Activated naive CD4-positive, alpha-beta T cell treated with anti-CD3 and anti-CD28 coated beads for 36 hours (primary cell): ENCODE data around the gene MPRIP. TPM values are rescaled to one million over a fixed set of nuclear protein-coding genes. Genes with fewer than 3 reads are reported as not detected.

ENCODE experiments used
- CTCF ChIA-PET: fragments of 350-600 bp; sonication (Branson Sonifier 250); formaldehyde crosslinking; loops from one replicate; lab custom pipeline; 2021; ENCODE audit warnings: antibody characterized with exemption; lab: Charles Lee
- DNase-seq: peaks from one replicate; pipeline ENCODE4 v3.0.0-alpha.2; 2020
- H3K27ac Mint-ChIP-seq: one replicate; pipeline ENCODE4 v1.8.0; 2021; ENCODE audit warnings: mild to moderate bottlenecking, mixed read lengths
- H3K27me3 Mint-ChIP-seq: one replicate; pipeline ENCODE4 v1.8.0; 2021; ENCODE audit warnings: low read depth, mixed read lengths
- H3K36me3 Mint-ChIP-seq: one replicate; pipeline ENCODE4 v1.8.0; 2021; ENCODE audit warnings: low read depth, mixed read lengths
- H3K4me1 Mint-ChIP-seq: one replicate; pipeline ENCODE4 v1.8.0; 2021; ENCODE audit warnings: low read depth, mixed read lengths
- H3K4me3 Mint-ChIP-seq: one replicate; pipeline ENCODE4 v1.8.0; 2021; ENCODE audit warnings: mild to moderate bottlenecking, moderate library complexity, mixed read lengths
- H3K9me3 Mint-ChIP-seq: one replicate; pipeline ENCODE4 v1.8.0; 2021; ENCODE audit warnings: mixed read lengths
- intact Hi-C: fragments of 100-400 bp; cut with micrococcal nuclease; formaldehyde crosslinking; loops from one replicate; pipeline ENCODE4 v1.15.1; 2023
- total RNA-seq, 2 experiments: library from RNA; stranded (reverse); gene quantifications; one replicate each; pipeline ENCODE4 v1.2.3, GENCODE V29; 2021

Gene MPRIP
- total RNA-seq, 2 experiments from 2014 or later, result 125 TPM

DNA sequence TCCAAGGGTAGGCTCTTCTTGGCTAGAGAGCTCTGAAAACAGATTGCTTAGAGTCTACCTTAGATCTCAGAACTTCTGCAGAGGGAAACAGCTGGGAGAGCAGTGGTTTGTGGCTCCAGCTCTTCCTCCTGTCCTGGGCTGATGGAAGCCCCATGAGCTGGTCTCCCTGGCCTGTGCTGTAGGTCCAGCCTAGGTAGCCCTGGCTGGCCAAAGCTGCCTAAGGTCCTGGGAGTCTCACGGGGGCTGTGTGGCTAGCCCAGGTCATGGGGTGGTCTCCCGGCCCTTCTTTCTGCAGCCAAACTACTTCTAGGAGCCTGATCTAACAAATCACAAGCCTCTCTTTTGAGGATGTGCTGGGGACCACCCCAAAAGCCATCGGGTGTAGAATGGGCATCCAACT lies 75.7 kb downstream of the MPRIP start:
- Mint-ChIP-seq H3K27me3 (no peaks in the 10 kb centered on the region), H3K27ac (no peak overlapping the region), H3K9me3 (no peaks in the 10 kb centered on the region), H3K4me1 (peaks cover 75% of the 10 kb centered on the region), H3K36me3 (no peaks in the 10 kb centered on the region), H3K4me3 (no peak overlapping the region)
- CTCF ChIA-PET, result no interaction called here
- no peak for DNase-seq
- intact Hi-C loops, result loop anchor here (2.0 kb wide), 3 partner anchors 61 to 473 kb away; partner anchors contain the start of genes MPRIP and PEMT

- no peaks in the 10 kb centered on the region for H3K27me3 Mint-ChIP-seq
- peak overlapping the region; percentile 22 for H3K27ac Mint-ChIP-seq
- DNase-seq, result no peak
- no peaks in the 10 kb centered on the region for H3K9me3 Mint-ChIP-seq
- no peak overlapping the region for H3K4me3 Mint-ChIP-seq
- no peaks in the 10 kb centered on the region for H3K36me3 Mint-ChIP-seq
- intact Hi-C loops, result loop anchor here (2.0 kb wide), 3 partner anchors 60 to 472 kb away; partner anchors contain the start of genes MPRIP and PEMT
- CTCF ChIA-PET, result no interaction called here
- peaks cover 75% of the 10 kb centered on the region for H3K4me1 Mint-ChIP-seq
These were observed 76.1 kb downstream of the MPRIP start for GRCh38 chr17:17118399-17118798.

GRCh38 chr17:17119106-17119505 lies 76.8 kb downstream of the MPRIP start:
- Mint-ChIP-seq H3K36me3 (no peaks in the 10 kb centered on the region), H3K9me3 (no peaks in the 10 kb centered on the region), H3K27ac (peak overlapping the region; percentile 82), H3K27me3 (no peaks in the 10 kb centered on the region), H3K4me1 (peaks cover 75% of the 10 kb centered on the region), H3K4me3 (no peak overlapping the region)
- CTCF ChIA-PET, result no interaction called here
- no peak for DNase-seq
- intact Hi-C loops, result loop anchor here (2.0 kb wide), 3 partner anchors 60 to 472 kb away; partner anchors contain the start of genes MPRIP and PEMT

DNA sequence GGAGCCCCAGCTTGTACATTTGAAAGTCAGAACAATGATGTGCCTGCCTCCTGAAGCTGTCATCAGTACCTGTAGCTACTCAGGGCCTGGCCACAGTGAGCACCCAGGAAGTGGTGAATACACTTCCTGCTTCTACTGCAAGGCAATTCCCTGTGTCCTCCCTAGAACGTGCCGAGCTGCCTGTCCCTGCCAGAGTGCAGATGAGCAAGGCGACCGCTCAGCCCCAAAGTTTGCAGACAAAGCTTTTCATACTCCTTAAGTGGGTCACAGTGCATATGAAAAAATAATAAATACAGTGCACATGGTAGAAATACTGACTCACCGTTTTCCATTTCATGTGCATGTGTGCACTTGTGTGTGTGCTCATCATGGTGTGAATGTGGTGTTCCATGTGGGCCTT lies 77.3 kb downstream of the MPRIP start:
- intact Hi-C loops, result loop anchor here (2.0 kb wide), 3 partner anchors 59 to 471 kb away; partner anchors contain the start of genes MPRIP and PEMT
- DNase-seq, result peak; percentile 79
- no peaks in the 10 kb centered on the region for H3K27me3 Mint-ChIP-seq
- peak overlapping the region; percentile 82 for H3K27ac Mint-ChIP-seq
- no peak overlapping the region for H3K4me3 Mint-ChIP-seq
- no peaks in the 10 kb centered on the region for H3K9me3 Mint-ChIP-seq
- no peaks in the 10 kb centered on the region for H3K36me3 Mint-ChIP-seq
- H3K4me1 Mint-ChIP-seq, result peaks cover 75% of the 10 kb centered on the region
- CTCF ChIA-PET, result no interaction called here

GRCh38 chr17:17120294-17120693 lies 78.0 kb downstream of the MPRIP start:
- Mint-ChIP-seq H3K27me3 (no peaks in the 10 kb centered on the region), H3K9me3 (no peaks in the 10 kb centered on the region), H3K4me3 (no peak overlapping the region), H3K36me3 (no peaks in the 10 kb centered on the region), H3K27ac (peak overlapping the region; percentile 82), H3K4me1 (peaks cover 75% of the 10 kb centered on the region)
- CTCF ChIA-PET, result no interaction called here
- intact Hi-C loops, result no loop called here
- no peak for DNase-seq

DNA sequence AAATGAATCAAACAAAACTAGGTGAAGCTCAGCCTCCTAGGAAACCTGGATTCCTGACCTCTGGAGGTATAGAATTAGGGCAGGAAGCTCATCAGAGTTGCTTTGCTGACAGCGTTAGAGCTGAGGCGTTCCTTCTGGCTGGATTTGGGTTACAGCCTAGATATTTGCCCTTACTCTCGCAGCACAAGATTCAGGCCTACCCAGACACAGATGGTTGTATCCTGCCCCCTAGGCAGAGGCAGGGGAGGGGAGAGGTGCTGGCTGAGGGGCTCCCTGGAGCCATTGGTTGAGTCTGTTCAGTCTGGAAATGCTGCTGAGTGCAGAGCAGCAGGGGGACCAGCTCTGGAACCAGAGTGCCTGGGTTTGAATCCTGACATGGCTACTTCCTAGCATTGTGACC lies 78.4 kb downstream of the MPRIP start:
- no peaks in the 10 kb centered on the region for H3K9me3 Mint-ChIP-seq
- no peaks in the 10 kb centered on the region for H3K36me3 Mint-ChIP-seq
- CTCF ChIA-PET, result no interaction called here
- peaks cover 75% of the 10 kb centered on the region for H3K4me1 Mint-ChIP-seq
- no peak overlapping the region for H3K4me3 Mint-ChIP-seq
- H3K27me3 Mint-ChIP-seq, result no peaks in the 10 kb centered on the region
- intact Hi-C loops, result no loop called here
- DNase-seq, result no peak
- H3K27ac Mint-ChIP-seq, result no peak overlapping the region

- Mint-ChIP-seq H3K9me3 (no peaks in the 10 kb centered on the region), H3K27me3 (no peaks in the 10 kb centered on the region), H3K36me3 (no peaks in the 10 kb centered on the region), H3K4me1 (peaks cover 75% of the 10 kb centered on the region), H3K4me3 (no peak overlapping the region), H3K27ac (no peak overlapping the region)
- DNase-seq, result no peak
- CTCF ChIA-PET, result no interaction called here
- intact Hi-C loops, result no loop called here
These were observed 78.9 kb downstream of the MPRIP start for GRCh38 chr17:17121162-17121561.

- Mint-ChIP-seq H3K27me3 (no peaks in the 10 kb centered on the region), H3K9me3 (no peaks in the 10 kb centered on the region), H3K36me3 (peaks cover 1% of the 10 kb centered on the region), H3K27ac (no peak overlapping the region), H3K4me1 (peaks cover 70% of the 10 kb centered on the region), H3K4me3 (no peak overlapping the region)
- intact Hi-C loops, result no loop called here
- CTCF ChIA-PET, result interaction anchor here (1.1 kb wide), 1 partner anchor 13 kb away, joined by 3 read pairs; no protein-coding TSS in a partner anchor
- no peak for DNase-seq
These were observed 80.7 kb downstream of the MPRIP start for GRCh38 chr17:17122781-17123483.

- H3K27me3 Mint-ChIP-seq, result no peaks in the 10 kb centered on the region
- CTCF ChIA-PET, result no interaction called here
- no peak for DNase-seq
- H3K9me3 Mint-ChIP-seq, result no peaks in the 10 kb centered on the region
- no peak overlapping the region for H3K27ac Mint-ChIP-seq
- H3K4me1 Mint-ChIP-seq, result peaks cover 58% of the 10 kb centered on the region
- intact Hi-C loops, result no loop called here
- peaks cover 6% of the 10 kb centered on the region for H3K36me3 Mint-ChIP-seq
- H3K4me3 Mint-ChIP-seq, result no peak overlapping the region
These were observed 82.1 kb downstream of the MPRIP start for GRCh38 chr17:17124341-17124740.

GRCh38 chr17:17125136-17126084 lies 83.2 kb downstream of the MPRIP start:
- Mint-ChIP-seq H3K9me3 (no peaks in the 10 kb centered on the region), H3K4me1 (peaks cover 47% of the 10 kb centered on the region), H3K4me3 (no peak overlapping the region), H3K36me3 (peaks cover 6% of the 10 kb centered on the region), H3K27ac (no peak overlapping the region), H3K27me3 (no peaks in the 10 kb centered on the region)
- CTCF ChIA-PET, result interaction anchor here (0.8 to 0.9 kb wide), 2 partner anchors 16 to 126 kb away, joined by 3 read pairs; no protein-coding TSS in a partner anchor
- peak; percentile 13 for DNase-seq
- intact Hi-C loops, result loop anchor here (5.0 kb wide), 1 partner anchor 123 kb away; no protein-coding TSS in a partner anchor

DNA sequence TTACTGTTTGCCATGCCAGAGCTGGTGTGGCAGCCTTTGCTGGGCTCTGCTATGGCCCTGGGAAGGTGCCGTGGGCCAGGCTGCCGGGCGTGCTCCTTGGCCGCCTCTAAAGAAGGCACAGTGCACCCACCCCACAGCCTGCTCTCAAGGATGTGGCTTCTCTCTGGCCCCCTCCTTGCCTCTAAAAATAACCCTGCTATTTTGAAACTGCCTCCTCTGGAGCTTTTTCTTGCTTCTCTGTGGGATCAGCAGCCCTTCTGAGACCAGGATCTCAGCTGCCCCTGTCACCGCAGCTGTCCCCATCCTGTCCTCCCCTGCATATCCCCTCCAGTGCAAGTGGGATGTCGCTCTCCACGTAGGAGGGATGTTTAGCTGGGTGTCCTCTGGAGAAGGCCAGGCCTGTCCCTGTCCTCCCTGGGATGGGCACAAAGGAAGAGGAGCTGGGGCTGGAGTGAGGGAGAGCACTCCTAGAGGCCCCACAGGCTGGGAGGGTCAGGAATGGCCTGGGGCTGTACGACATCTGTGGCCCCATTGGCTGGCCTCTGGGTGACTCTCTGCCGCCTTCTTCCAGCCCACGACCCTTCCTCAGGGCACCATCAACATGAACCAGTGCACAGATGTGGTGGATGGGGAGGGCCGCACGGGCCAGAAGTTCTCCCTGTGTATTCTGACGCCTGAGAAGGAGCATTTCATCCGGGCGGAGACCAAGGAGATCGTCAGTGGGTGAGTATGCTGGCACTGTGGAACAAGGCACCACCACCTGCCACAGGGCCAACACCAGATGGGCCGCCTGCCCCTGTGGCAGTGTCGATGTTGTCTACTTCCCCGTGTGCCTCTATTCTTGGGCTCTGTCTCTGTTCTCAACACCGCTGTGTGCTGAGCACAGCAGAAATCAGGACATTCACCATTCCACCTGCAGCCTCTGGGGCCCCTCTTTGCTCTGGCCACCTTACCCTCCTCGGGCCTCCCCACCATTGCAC lies 84.2 kb downstream of the MPRIP start:
- H3K27me3 Mint-ChIP-seq, result no peaks in the 10 kb centered on the region
- no peak overlapping the region for H3K4me3 Mint-ChIP-seq
- peaks cover 44% of the 10 kb centered on the region for H3K4me1 Mint-ChIP-seq
- no peak overlapping the region for H3K27ac Mint-ChIP-seq
- DNase-seq, result no peak
- intact Hi-C loops, result loop anchor here (5.0 kb wide), 1 partner anchor 124 kb away; no protein-coding TSS in a partner anchor
- peaks cover 6% of the 10 kb centered on the region for H3K36me3 Mint-ChIP-seq
- H3K9me3 Mint-ChIP-seq, result no peaks in the 10 kb centered on the region
- CTCF ChIA-PET, result no interaction called here
